NCI-H2171 treated with DMSO at 0.1 percent for 48 hours (cell line): ENCODE results near the gene PLA2G4E.

Source experiments
- DNase-seq: peaks from one replicate; lab custom pipeline; 2025; lab: John Stamatoyannopoulos, UW

The PLA2G4E gene, protein sequence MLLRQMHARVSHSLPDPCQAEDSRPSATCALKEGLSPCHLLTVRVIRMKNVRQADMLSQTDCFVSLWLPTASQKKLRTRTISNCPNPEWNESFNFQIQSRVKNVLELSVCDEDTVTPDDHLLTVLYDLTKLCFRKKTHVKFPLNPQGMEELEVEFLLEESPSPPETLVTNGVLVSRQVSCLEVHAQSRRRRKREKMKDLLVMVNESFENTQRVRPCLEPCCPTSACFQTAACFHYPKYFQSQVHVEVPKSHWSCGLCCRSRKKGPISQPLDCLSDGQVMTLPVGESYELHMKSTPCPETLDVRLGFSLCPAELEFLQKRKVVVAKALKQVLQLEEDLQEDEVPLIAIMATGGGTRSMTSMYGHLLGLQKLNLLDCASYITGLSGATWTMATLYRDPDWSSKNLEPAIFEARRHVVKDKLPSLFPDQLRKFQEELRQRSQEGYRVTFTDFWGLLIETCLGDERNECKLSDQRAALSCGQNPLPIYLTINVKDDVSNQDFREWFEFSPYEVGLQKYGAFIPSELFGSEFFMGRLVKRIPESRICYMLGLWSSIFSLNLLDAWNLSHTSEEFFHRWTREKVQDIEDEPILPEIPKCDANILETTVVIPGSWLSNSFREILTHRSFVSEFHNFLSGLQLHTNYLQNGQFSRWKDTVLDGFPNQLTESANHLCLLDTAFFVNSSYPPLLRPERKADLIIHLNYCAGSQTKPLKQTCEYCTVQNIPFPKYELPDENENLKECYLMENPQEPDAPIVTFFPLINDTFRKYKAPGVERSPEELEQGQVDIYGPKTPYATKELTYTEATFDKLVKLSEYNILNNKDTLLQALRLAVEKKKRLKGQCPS

GRCh38 chr15:42020713-42021273 is at the start of gene PLA2G4E:
Gene PLA2G4E (minus strand): TSS chr15:42021042. CDS start chr15:42021030, 12 bp downstream.
- DNase-seq, result no peak

- DNase-seq, result no peak
These were observed 49.6 kb upstream of the PLA2G4E start for GRCh38 chr15:42070279-42070975.

- no peak for DNase-seq
These were observed 48.8 kb upstream of the PLA2G4E start for GRCh38 chr15:42069496-42070278.

DNA sequence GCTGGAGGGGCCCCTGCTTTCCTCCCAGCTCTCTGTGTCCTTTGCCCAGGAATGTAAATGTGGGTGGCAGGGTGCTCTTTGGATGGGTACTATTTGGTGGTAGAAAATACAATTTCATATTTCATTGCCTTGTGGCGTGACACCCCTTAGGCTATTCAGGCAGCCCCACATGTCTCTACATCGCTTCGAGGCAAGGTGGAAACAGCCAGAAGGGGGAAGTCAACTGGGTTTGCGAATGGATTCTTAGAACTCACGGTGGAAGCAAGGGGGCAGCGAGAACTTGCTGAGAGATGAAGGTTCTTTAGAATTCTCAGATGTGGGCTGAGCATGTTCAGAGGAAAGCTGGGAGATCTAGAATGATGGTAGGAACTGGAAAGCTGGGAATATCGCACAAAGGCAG is 48.2 kb upstream of the PLA2G4E start:
- DNase-seq, result no peak

DNA sequence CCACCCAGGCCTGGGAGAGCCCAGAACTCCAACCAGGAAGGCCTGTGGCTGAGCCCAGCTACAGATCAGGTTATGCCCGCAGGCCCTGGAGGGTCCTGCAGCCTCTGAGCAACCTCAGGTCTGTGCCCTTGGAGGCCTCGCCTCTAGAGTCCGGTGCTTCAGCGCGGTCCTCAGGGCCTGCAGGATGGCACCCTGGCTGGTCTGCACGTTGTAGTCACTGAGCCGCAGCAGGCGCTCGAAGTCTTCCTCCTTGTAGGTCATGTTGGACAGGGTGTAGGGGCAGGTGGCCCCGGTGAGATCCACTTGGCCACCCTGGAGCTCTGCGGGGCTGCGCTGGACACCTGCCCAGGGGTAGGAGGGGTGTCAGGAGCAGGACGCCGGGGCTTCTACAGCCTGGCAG is 47.8 kb upstream of the PLA2G4E start:
- no peak for DNase-seq

GRCh38 chr15:42066764-42067415 is 46.0 kb upstream of the PLA2G4E start:
- no peak for DNase-seq

- no peak for DNase-seq
These were observed 44.6 kb upstream of the PLA2G4E start for GRCh38 chr15:42065468-42065867.

DNA sequence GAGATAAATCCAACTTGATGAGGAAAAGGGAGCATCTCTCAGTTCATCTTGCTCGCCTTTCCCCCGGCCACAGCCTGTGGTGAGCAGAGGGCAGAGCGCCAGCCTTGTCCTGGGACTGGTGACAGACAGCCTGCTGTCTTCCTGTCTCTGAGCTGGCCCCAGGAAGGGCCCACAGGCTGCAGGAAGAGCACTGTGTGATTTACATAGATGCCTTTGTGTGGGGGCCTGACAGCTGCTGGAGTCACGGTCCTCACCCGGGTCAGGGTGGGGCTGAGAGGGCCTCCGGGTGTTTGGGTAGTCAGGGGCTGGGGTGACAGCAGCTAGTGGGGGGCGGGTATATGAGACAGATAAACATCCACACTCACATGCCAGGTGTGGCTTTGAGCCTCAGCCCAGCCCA is 44.2 kb upstream of the PLA2G4E start:
- peak; percentile 88 for DNase-seq

- DNase-seq, result no peak
These were observed 43.4 kb upstream of the PLA2G4E start for GRCh38 chr15:42064271-42064670.

DNA sequence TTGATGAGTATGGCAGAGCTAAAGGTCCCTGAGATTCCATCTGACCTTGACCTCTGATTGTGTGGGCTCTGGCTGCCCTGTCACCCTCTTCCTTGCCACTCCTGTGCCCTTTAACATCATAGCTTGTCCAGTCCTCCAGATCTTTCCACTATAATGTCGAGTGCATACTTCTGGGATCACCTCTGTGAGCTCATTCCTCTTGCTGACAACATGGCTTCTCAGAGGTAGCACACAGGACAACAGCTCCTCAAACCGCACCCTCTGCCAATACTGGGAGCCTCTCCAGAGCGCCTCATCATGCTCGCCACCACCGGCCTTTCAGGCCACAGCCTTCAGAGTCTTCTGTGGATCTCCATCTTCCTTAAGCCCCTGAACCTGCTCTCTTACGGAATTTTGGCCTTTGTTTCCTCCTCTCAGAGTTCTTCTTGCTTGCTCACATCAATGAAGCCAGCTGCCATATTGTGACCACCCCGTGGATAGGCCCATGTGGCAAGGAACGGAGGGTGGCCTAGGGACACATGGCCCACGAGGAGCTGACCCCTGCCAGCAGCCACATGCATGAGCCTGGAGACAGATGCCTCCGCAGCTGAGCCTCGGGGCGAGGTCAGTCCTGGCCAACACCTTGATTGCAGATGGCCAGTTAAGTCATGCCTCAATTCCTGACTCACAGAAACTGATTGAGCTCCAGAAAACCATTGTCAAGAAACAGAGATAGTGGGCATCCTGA is 42.4 kb upstream of the PLA2G4E start:
- DNase-seq, result no peak

GRCh38 chr15:42062284-42062806 is 41.5 kb upstream of the PLA2G4E start:
- DNase-seq, result no peak

- DNase-seq, result no peak
These were observed 40.0 kb upstream of the PLA2G4E start for GRCh38 chr15:42060797-42061196.

- no peak for DNase-seq
These were observed 39.6 kb upstream of the PLA2G4E start for GRCh38 chr15:42060477-42060763.

- peak; percentile 46 for DNase-seq
These were observed 39.0 kb upstream of the PLA2G4E start for GRCh38 chr15:42059661-42060476.

- DNase-seq, result no peak
These were observed 37.9 kb upstream of the PLA2G4E start for GRCh38 chr15:42058791-42059190.

DNA sequence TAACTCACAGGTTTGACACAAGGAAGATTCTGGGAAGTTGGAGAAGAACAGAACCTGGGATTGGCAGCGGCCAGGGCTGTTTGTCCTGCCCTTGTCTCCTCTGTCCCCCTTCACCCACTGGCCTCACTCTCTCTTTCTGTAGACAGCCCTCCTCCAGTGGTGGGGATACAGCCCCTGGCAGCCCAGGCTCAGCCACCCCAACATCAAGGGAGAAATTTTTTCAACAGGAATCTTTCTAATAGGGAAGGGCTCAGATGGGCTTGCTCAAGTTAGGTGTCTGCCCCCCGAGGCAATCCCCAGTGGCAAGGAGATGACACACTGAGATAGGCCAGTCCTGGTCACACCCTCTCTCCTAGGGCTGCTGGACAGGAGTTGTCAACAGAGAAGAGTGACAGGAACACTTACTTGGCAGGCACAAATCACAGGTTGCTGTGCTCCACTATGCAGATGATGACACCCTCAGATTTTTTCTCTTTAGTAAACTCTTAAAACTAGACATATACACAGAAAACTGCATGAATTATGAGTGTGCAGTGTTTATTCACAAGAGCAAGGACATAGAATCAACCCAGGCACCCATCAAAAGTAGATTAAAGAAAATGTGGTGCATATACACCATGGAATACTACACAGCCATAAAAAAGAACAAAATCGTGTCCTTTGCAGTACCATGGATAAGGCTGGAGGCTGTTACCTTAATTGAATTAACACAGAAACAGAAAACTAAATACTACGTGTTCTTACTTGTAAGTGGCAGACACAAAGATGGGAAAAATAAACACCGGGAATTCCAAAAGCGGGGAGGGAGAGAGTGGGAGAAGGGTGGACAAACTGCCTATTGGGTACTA is 37.2 kb upstream of the PLA2G4E start:
- no peak for DNase-seq

DNA sequence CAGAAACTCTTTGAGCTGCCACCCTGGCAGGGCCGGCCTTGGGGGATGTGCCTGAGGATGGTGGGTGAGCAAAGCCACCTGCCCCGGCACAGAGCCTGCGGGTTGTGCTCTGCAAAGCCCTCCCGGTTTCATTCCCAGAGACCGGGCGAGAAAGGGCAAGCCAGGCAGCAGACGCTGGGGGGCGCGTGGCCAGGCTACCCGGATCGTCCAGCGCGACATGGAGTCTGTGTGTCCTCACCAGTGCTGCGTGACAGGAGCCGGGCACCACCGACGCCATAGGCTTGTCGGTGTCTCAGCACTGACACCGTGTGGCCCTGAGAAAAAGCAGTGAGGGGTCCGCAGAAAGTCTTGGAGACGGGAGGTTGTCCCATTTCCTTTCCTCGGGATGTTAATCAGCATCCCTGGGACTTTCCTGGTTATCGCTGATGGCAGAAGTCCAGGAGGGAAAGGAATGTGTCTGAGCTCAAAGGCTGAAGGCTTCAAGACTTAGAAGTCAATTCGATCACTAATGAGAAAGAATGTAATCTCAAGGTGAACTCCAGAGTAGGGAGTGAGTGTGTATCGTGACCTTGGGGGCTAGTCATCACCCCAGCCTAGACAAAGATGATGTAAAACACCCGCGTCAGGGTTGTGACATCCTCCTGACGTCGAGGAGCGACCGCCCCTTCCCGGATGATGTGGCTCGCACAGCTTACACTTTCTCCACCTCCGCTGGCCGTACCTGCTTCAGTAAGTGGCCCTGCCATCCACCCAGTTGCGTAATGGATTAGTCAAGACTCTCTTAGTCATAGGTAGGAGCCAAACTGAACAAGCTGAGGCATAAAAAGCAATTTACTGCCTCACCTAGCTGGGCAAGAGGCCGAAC is 36.3 kb upstream of the PLA2G4E start:
- peak; percentile 63 for DNase-seq
